ENCODE data around the gene RABL2B.

The RABL2B gene

DNA sequence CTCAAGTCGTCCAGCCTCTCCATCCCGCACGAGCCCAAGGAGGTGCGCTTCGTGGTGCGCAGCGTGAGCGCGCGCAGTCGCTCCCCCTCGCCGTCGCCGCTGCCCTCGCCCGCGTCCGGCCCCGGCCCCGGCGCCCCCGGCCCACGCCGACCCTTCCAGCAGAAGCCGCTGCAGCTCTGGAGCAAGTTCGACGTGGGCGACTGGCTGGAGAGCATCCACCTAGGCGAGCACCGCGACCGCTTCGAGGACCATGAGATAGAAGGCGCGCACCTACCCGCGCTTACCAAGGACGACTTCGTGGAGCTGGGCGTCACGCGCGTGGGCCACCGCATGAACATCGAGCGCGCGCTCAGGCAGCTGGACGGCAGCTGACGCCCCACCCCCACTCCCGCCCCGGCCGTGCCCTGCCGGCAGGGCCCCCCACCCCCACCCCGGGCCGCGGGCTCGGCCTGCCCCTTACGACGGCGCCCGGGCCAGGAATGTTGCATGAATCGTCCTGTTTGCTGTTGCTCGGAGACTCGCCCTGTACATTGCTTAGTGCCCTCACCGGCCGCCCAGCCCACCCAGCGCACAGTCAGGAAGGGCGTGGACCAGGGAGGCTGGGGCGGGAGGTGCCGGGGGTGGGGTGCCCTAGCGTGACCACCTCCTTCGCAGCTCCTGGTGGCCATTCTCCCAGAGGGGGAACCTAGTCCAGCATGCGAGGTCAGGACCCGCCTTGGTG, 52.3 kb downstream of the RABL2B start:
- Histone ChIP-seq H3K36me3 (ENCODE audit: control insufficient read depth, insufficient read depth, low read length) (no peaks in the 10 kb centered on the region), H3K27me3 (ENCODE audit: control insufficient read depth, insufficient read depth, low read length, poor library complexity, severe bottlenecking) (peaks cover 40% of the 10 kb centered on the region), H3K4me3 (ENCODE audit: insufficient read depth, low read depth, low read length) (no peak overlapping the region), H3K9me3 (ENCODE audit: control insufficient read depth, low read length) (no peaks in the 10 kb centered on the region), H3K4me1 (ENCODE audit: control insufficient read depth, insufficient read depth, low read length) (peaks cover 6% of the 10 kb centered on the region), H3K27ac (ENCODE audit: insufficient read depth, low read depth, low read length, poor library complexity, severe bottlenecking) (no peak overlapping the region)
- WGBS, 2 experiments, result 76 to 80% methylated on average over 76 of the region's 76 CpGs

- Histone ChIP-seq H3K9me3 (ENCODE audit: control insufficient read depth, low read length) (no peaks in the 10 kb centered on the region), H3K27me3 (ENCODE audit: control insufficient read depth, insufficient read depth, low read length, poor library complexity, severe bottlenecking) (peaks cover 31% of the 10 kb centered on the region), H3K27ac (ENCODE audit: insufficient read depth, low read depth, low read length, poor library complexity, severe bottlenecking) (no peak overlapping the region), H3K4me1 (ENCODE audit: control insufficient read depth, insufficient read depth, low read length) (peaks cover 6% of the 10 kb centered on the region), H3K36me3 (ENCODE audit: control insufficient read depth, insufficient read depth, low read length) (no peaks in the 10 kb centered on the region), H3K4me3 (ENCODE audit: insufficient read depth, low read depth, low read length) (no peak overlapping the region)
- WGBS, 2 experiments, result 87 to 90% methylated on average over 54 of the region's 54 CpGs
Observed at GRCh38 chr22:50730013-50730891, 53.2 kb downstream of the RABL2B start.

- H3K27ac ChIP-seq (ENCODE audit: insufficient read depth, low read depth, low read length, poor library complexity, severe bottlenecking), result no peak overlapping the region
- peaks cover 6% of the 10 kb centered on the region for H3K4me1 ChIP-seq (ENCODE audit: control insufficient read depth, insufficient read depth, low read length)
- no peak overlapping the region for H3K4me3 ChIP-seq (ENCODE audit: insufficient read depth, low read depth, low read length)
- no peaks in the 10 kb centered on the region for H3K9me3 ChIP-seq (ENCODE audit: control insufficient read depth, low read length)
- WGBS, 2 experiments, result 90% methylated on average over 21 of the region's 21 CpGs
- peaks cover 24% of the 10 kb centered on the region for H3K27me3 ChIP-seq (ENCODE audit: control insufficient read depth, insufficient read depth, low read length, poor library complexity, severe bottlenecking)
- no peaks in the 10 kb centered on the region for H3K36me3 ChIP-seq (ENCODE audit: control insufficient read depth, insufficient read depth, low read length)
Observed at GRCh38 chr22:50729391-50730012, 53.9 kb downstream of the RABL2B start.

DNA sequence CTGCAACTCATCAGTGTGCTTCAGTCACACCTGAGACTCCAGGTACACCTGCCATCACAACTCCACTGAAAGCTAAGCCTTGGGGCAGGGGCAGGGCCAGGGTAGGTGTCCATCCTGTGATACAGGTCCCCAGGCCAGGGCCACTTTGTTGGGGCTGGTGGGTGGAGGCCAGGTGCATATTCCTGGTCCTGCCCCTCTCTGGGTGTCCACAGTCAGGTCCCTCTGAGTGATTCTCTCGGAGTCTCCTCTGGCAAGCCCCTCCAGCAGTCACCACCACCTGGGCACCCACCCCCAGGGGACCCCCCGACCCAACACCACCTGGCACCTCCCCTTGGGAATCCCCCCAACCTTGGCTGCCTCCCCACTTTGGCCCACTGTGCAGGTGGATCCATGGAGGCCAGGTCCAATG, 54.9 kb downstream of the RABL2B start:
- H3K4me3 ChIP-seq (ENCODE audit: insufficient read depth, low read depth, low read length), result no peak overlapping the region
- H3K9me3 ChIP-seq (ENCODE audit: control insufficient read depth, low read length), result no peaks in the 10 kb centered on the region
- peaks cover 21% of the 10 kb centered on the region for H3K27me3 ChIP-seq (ENCODE audit: control insufficient read depth, insufficient read depth, low read length, poor library complexity, severe bottlenecking)
- H3K36me3 ChIP-seq (ENCODE audit: control insufficient read depth, insufficient read depth, low read length), result no peaks in the 10 kb centered on the region
- peaks cover 4% of the 10 kb centered on the region for H3K4me1 ChIP-seq (ENCODE audit: control insufficient read depth, insufficient read depth, low read length)
- WGBS, 2 experiments, result 87 to 90% methylated on average over 2 of the region's 2 CpGs
- no peak overlapping the region for H3K27ac ChIP-seq (ENCODE audit: insufficient read depth, low read depth, low read length, poor library complexity, severe bottlenecking)

DNA sequence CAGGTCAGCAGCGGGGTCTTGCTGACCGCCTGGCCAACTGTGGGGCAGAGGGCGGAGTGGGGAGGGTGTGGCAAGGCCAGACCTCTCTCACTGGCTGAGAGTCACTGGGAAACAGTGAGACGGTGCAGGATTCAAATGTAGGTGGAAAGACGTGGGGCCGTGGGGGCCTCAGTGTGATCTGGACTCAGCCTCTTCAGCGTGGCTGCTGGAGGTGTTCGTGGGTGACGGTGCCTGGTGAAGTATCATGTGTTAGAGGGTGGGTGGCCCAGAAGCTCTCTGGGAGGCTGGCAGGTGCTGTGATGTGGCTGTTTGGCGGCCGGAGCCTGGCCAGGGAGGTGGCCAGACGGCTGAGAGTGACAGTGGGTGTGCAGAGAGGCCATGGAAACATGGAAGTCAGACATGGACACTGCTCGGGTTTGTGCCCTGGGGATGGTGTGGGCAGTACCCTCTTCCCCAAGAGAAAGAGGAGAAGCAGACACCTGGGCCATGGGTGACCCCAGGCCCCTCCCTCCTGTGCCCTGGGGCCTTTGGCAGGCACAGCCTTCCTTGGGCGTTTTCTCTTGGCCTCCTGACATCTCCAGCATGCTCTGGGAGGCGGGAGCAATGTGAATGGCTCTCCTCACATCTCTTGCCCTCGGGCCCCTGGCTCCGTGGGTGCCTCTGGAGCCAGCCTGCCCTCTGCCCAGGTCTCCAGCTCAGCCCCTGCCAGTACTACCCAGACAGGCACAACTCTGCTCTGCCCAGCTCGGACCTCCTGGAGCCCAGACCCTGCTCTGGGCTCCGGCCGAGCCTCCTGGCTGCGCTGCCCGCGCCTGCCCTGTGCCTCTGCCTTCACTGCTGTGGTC, 55.5 kb downstream of the RABL2B start:
- Histone ChIP-seq H3K4me3 (ENCODE audit: insufficient read depth, low read depth, low read length) (no peak overlapping the region), H3K27ac (ENCODE audit: insufficient read depth, low read depth, low read length, poor library complexity, severe bottlenecking) (no peak overlapping the region), H3K9me3 (ENCODE audit: control insufficient read depth, low read length) (no peaks in the 10 kb centered on the region), H3K4me1 (ENCODE audit: control insufficient read depth, insufficient read depth, low read length) (no peaks in the 10 kb centered on the region), H3K36me3 (ENCODE audit: control insufficient read depth, insufficient read depth, low read length) (no peaks in the 10 kb centered on the region), H3K27me3 (ENCODE audit: control insufficient read depth, insufficient read depth, low read length, poor library complexity, severe bottlenecking) (peaks cover 21% of the 10 kb centered on the region)
- 91 to 92% methylated on average over 23 of the region's 23 CpGs for WGBS, 2 experiments

DNA sequence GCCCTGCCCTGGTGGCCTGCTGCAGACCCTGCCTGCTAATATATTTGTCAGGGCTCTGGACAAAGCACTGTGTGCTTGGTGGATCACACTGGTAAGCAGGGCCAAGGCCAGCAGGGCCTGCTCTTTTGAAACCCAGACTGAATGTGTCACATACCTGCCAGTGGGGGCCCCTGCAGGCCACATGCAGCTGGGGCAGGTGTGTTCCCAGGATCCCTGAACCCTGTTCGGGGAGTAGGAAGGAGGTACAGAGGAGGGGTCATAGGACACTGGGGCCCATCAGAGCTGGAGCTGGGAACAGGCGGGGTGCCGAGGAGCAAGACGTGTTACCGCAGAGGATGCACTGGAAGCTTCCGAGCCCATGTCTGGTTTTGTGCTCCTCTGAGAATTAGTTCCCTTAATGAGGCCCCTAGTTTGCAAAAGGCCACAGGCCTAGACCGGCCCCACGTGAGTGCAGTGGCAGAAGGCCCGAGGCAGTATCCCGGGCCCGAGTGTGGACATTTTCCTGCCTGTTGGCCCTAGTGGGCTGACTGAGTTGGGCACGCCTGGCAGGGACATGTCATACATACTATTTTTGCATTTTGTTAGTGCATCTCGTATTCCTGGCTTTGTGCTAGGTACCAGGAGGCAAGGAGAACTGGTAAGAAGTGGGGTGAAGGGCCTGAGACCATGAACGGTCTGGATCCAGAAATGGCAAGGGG, 56.6 kb downstream of the RABL2B start:
- WGBS, 2 experiments, result 94 to 96% methylated on average over 14 of the region's 14 CpGs
- no peak overlapping the region for H3K4me3 ChIP-seq (ENCODE audit: insufficient read depth, low read depth, low read length)
- H3K27ac ChIP-seq (ENCODE audit: insufficient read depth, low read depth, low read length, poor library complexity, severe bottlenecking), result no peak overlapping the region
- peaks cover 19% of the 10 kb centered on the region for H3K27me3 ChIP-seq (ENCODE audit: control insufficient read depth, insufficient read depth, low read length, poor library complexity, severe bottlenecking)
- no peaks in the 10 kb centered on the region for H3K9me3 ChIP-seq (ENCODE audit: control insufficient read depth, low read length)
- no peaks in the 10 kb centered on the region for H3K4me1 ChIP-seq (ENCODE audit: control insufficient read depth, insufficient read depth, low read length)
- H3K36me3 ChIP-seq (ENCODE audit: control insufficient read depth, insufficient read depth, low read length), result no peaks in the 10 kb centered on the region

DNA sequence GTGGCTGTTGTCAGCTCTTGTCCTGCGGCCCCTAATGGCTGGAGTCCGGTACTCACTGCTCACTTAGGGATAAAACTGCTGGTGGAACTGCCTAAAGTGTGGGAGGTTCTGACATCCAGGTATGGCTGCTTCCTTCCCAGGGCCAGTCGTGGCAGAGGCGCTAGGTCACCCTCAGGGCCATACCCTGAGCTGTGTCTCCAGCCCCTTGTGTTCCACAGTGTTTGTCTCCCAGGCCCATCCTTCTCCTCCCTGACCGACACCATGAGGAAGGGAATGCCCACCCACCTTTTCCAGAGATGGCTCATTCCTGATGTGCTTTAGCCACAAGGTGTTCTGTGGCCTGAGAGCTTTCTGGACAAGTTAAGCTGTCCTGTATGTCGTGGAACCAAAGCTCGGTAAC, 57.8 kb downstream of the RABL2B start:
- Histone ChIP-seq H3K4me3 (ENCODE audit: insufficient read depth, low read depth, low read length) (no peak overlapping the region), H3K36me3 (ENCODE audit: control insufficient read depth, insufficient read depth, low read length) (no peaks in the 10 kb centered on the region), H3K4me1 (ENCODE audit: control insufficient read depth, insufficient read depth, low read length) (no peaks in the 10 kb centered on the region), H3K9me3 (ENCODE audit: control insufficient read depth, low read length) (no peaks in the 10 kb centered on the region), H3K27ac (ENCODE audit: insufficient read depth, low read depth, low read length, poor library complexity, severe bottlenecking) (no peak overlapping the region), H3K27me3 (ENCODE audit: control insufficient read depth, insufficient read depth, low read length, poor library complexity, severe bottlenecking) (peaks cover 17% of the 10 kb centered on the region)
- WGBS, 2 experiments, result 94 to 96% methylated on average over 7 of the region's 7 CpGs

DNA sequence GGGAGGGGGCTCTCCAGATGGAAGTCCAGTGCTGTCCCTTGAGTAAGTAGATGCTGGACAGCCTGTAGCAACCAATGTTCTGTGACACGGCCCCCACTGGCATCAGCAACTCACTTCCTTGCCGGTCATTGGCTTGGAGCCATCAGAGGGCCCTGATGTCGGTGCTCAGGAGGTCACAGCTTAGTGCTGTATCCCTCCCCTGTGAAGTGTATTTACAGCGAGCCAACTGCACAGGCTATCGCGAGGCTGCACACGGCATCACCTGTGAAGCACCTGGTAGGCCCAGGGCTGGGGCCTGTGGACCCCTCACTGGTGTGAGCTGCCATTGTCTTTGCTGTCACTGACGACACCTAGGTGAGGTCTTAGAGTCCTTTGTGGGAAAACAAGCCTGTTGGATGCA, 58.8 kb downstream of the RABL2B start:
- Histone ChIP-seq H3K36me3 (ENCODE audit: control insufficient read depth, insufficient read depth, low read length) (no peaks in the 10 kb centered on the region), H3K27ac (ENCODE audit: insufficient read depth, low read depth, low read length, poor library complexity, severe bottlenecking) (no peak overlapping the region)
- WGBS, 2 experiments, result 96% methylated on average over 8 of the region's 8 CpGs

DNA sequence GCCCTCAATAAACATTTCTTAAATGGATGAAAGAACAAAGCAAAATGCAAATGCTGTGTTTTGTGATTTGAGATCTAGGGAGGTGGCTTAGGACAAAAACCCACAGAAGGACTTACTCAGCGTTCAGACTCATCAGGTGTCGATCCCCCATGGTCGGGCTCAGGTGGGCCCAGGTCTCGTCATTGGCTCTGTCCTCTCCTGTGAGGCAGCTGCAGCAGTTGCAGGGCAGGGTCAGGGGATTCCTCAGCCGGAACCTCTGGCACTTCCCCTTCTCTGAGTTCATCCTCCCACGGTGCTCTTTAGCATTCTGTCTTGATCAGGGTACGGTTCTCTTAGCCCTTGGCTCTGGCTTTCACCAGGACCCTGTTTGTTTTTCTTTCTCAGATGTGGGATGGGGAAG, 59.4 kb downstream of the RABL2B start:
- Histone ChIP-seq H3K9me3 (ENCODE audit: control insufficient read depth, low read length) (no peaks in the 10 kb centered on the region), H3K4me3 (ENCODE audit: insufficient read depth, low read depth, low read length) (no peak overlapping the region), H3K27me3 (ENCODE audit: control insufficient read depth, insufficient read depth, low read length, poor library complexity, severe bottlenecking) (peaks cover 26% of the 10 kb centered on the region), H3K36me3 (ENCODE audit: control insufficient read depth, insufficient read depth, low read length) (no peaks in the 10 kb centered on the region), H3K4me1 (ENCODE audit: control insufficient read depth, insufficient read depth, low read length) (no peaks in the 10 kb centered on the region), H3K27ac (ENCODE audit: insufficient read depth, low read depth, low read length, poor library complexity, severe bottlenecking) (no peak overlapping the region)
- WGBS, 2 experiments, result 80 to 83% methylated on average over 7 of the region's 7 CpGs

More for the DNA sequence above, 58.8 kb downstream of the RABL2B start:
- Histone ChIP-seq H3K4me3 (ENCODE audit: insufficient read depth, low read depth, low read length) (no peak overlapping the region), H3K4me1 (ENCODE audit: control insufficient read depth, insufficient read depth, low read length) (no peaks in the 10 kb centered on the region), H3K27me3 (ENCODE audit: control insufficient read depth, insufficient read depth, low read length, poor library complexity, severe bottlenecking) (peaks cover 20% of the 10 kb centered on the region), H3K9me3 (ENCODE audit: control insufficient read depth, low read length) (no peaks in the 10 kb centered on the region)
